SU-DHL-6 (cell line): ENCODE measurements around the gene ART3.
"Not testable (repeated sequence)": the region's sequence is repeated elsewhere in the genome, so short reads cannot be mapped to it uniquely, and the experiment has no call there.

Source experiments
- EZH2phosphoT487 ChIP-seq: fragments of 200-600 bp; sonication (generic), shearing (Covaris generic); conservative IDR thresholded peaks from 2 replicates; pipeline ENCODE4 v1.6.1; 2018; ENCODE audit warnings: mild to moderate bottlenecking, antibody characterized with exemption, low read length, moderate library complexity, mixed read lengths
- TF ChIP-seq, protein P1 (sequence below): fragments of 200-600 bp; sonication (generic); IDR thresholded peaks from one replicate; pipeline ENCODE4 v1.5.1; 2017; ENCODE audit warnings: antibody characterized with exemption, mild to moderate bottlenecking, low read length, moderate library complexity; ENCODE audit not compliant: insufficient read depth, poor library complexity, severe bottlenecking

DNA sequence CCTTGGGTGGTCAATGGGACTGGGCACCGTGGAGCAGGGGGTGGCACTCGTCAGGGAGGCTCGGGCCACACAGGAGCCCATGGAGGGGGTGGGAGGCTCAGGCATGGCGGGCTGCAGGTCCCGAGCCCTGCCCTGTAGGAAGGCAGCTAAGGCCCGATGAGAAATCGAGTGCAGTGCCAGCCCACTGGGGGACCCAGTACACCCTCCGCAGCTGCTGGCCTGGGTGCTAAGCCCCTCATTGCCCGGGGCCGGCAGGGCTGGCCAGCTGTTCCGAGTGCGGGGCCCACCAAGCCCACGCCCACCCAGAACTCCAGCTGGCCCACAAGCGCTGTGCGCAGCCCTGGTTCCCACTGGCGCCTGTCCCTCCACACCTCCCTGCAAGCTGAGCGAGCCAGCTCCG lies 31.2 kb upstream of the ART3 start:
- TF ChIP-seq, protein P1, sequence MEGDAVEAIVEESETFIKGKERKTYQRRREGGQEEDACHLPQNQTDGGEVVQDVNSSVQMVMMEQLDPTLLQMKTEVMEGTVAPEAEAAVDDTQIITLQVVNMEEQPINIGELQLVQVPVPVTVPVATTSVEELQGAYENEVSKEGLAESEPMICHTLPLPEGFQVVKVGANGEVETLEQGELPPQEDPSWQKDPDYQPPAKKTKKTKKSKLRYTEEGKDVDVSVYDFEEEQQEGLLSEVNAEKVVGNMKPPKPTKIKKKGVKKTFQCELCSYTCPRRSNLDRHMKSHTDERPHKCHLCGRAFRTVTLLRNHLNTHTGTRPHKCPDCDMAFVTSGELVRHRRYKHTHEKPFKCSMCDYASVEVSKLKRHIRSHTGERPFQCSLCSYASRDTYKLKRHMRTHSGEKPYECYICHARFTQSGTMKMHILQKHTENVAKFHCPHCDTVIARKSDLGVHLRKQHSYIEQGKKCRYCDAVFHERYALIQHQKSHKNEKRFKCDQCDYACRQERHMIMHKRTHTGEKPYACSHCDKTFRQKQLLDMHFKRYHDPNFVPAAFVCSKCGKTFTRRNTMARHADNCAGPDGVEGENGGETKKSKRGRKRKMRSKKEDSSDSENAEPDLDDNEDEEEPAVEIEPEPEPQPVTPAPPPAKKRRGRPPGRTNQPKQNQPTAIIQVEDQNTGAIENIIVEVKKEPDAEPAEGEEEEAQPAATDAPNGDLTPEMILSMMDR: not testable (repeated sequence)
- not testable (repeated sequence) for TF ChIP-seq EZH2phosphoT487
